ENCODE results near the gene SPON2. TPM values are rescaled to one million over a fixed set of nuclear protein-coding genes. Genes with fewer than 3 reads are reported as not detected.

Gene SPON2
- total RNA-seq, 1 experiment from 2014 or later, result 6.6 TPM

- Mint-ChIP-seq H3K36me3 (no peaks in the 10 kb centered on the region), H3K4me1 (no peaks in the 10 kb centered on the region), H3K9me3 (no peaks in the 10 kb centered on the region), H3K4me3 (no peak overlapping the region), H3K27me3 (ENCODE audit: low read depth) (peaks cover 24% of the 10 kb centered on the region; the same call in 1 of the 2 replicates), H3K27ac (no peak overlapping the region)
- ChIA-PET POLR2A (no interaction called here), CTCF (interaction anchor here (1.0 kb wide), 1 partner anchor 130 kb away, joined by 3 read pairs; no protein-coding TSS in a partner anchor)
- DNase-seq (ENCODE audit: low spot score) (no peak), ATAC-seq (no peak)
- TF ChIP-seq TEAD4 (CRISPR knock-in tag; IDR thresholded peaks at IDR 0.05) (no peak), RELA (CRISPR knock-in tag; IDR thresholded peaks at IDR 0.05; ENCODE audit: borderline replicate concordance) (no peak), E2F4 (CRISPR knock-in tag; IDR thresholded peaks at IDR 0.05; ENCODE audit: borderline replicate concordance, low read depth) (no peak), ELF4 (CRISPR knock-in tag; IDR thresholded peaks at IDR 0.05; ENCODE audit: low read depth) (no peak), AR (CRISPR knock-in tag; IDR thresholded peaks at IDR 0.05) (no peak), ZBTB21 (CRISPR knock-in tag; IDR thresholded peaks at IDR 0.05; ENCODE audit: borderline replicate concordance) (no peak), STAT6 (CRISPR knock-in tag; conservative IDR thresholded peaks at IDR 0.05; ENCODE audit: low read depth) (no peak), HMGA2 (CRISPR knock-in tag; IDR thresholded peaks at IDR 0.05) (no peak), TEAD1 (CRISPR knock-in tag; IDR thresholded peaks at IDR 0.05) (no peak), ZMAT4 (CRISPR knock-in tag; IDR thresholded peaks at IDR 0.05) (no peak), GABPB1 (CRISPR knock-in tag; IDR thresholded peaks at IDR 0.05) (no peak), ATF3 (CRISPR knock-in tag; conservative IDR thresholded peaks at IDR 0.05) (no peak), NFE2L1 (CRISPR knock-in tag; IDR thresholded peaks at IDR 0.05) (no peak)
Observed at GRCh38 chr4:1137850-1138249, 34.5 kb downstream of the SPON2 start.

- H3K27me3 Mint-ChIP-seq (ENCODE audit: low read depth), result peaks cover 19% of the 10 kb centered on the region; the same call in 1 of the 2 replicates
- no peaks in the 10 kb centered on the region for H3K9me3 Mint-ChIP-seq
- ChIA-PET POLR2A (interaction anchor here (0.5 to 0.7 kb wide), 2 partner anchors 31 to 157 kb away, joined by 3 read pairs; no protein-coding TSS in a partner anchor), CTCF (interaction anchor here (1.0 kb wide), 1 partner anchor 131 kb away, joined by 3 read pairs; no protein-coding TSS in a partner anchor)
- DNase-seq (ENCODE audit: low spot score), result no peak
- H3K27ac Mint-ChIP-seq, result no peak overlapping the region
- ATAC-seq, result no peak
- H3K4me3 Mint-ChIP-seq, result no peak overlapping the region
- H3K4me1 Mint-ChIP-seq, result no peaks in the 10 kb centered on the region
- no peaks in the 10 kb centered on the region for H3K36me3 Mint-ChIP-seq
- TF ChIP-seq E2F5 (CRISPR knock-in tag; IDR thresholded peaks at IDR 0.05), result no peak
- no peak for TF ChIP-seq E2F4 (CRISPR knock-in tag; IDR thresholded peaks at IDR 0.05; ENCODE audit: borderline replicate concordance, low read depth)
- no peak for TF ChIP-seq RORB (CRISPR knock-in tag; IDR thresholded peaks at IDR 0.05)
- no peak for TF ChIP-seq KAT7 (CRISPR knock-in tag; IDR thresholded peaks at IDR 0.05; ENCODE audit: borderline replicate concordance)
- TF ChIP-seq JUN (CRISPR knock-in tag; IDR thresholded peaks at IDR 0.05), result no peak
- no peak for TF ChIP-seq ZNF423 (CRISPR knock-in tag; IDR thresholded peaks at IDR 0.05)
- no peak for TF ChIP-seq OVOL2 (CRISPR knock-in tag; IDR thresholded peaks at IDR 0.05; ENCODE audit: borderline replicate concordance)
- TF ChIP-seq MAX (CRISPR knock-in tag; IDR thresholded peaks at IDR 0.05), result no peak
- no peak for TF ChIP-seq ESRRA (CRISPR knock-in tag; IDR thresholded peaks at IDR 0.05; ENCODE audit: borderline replicate concordance)
Observed at GRCh38 chr4:1137063-1137776, 35.2 kb downstream of the SPON2 start.
